RWPE1 (cell line): ENCODE results near the gene NR5A1.
A peak's percentile ranks its signal among the peaks of the same experiment; 100 is the strongest.

ENCODE experiments used
- CTCF ChIA-PET: fragments of 350-600 bp; sonication (Branson Sonifier 250); formaldehyde crosslinking; extraction: SDS; loops from one replicate; lab custom pipeline; 2021; lab: Yijun Ruan, JAX
- POLR2A ChIA-PET: fragments of 400-600 bp; formaldehyde crosslinking; extraction: SDS; loops from one replicate; lab custom pipeline; 2020; ENCODE audit warnings: antibody characterized with exemption; ENCODE audit not compliant: low non-redundant PET; lab: Yijun Ruan, JAX
- DNase-seq: peaks from one replicate; pipeline ENCODE4 v3.0.0; 2012; ENCODE audit warnings: low spot score
- H3K27ac ChIP-seq: fragments of 450-650 bp; 2 replicates; pipeline ENCODE4 v1.5.1; 2017
- CTCF ChIP-seq: fragments of 450-650 bp; conservative IDR thresholded peaks from 2 replicates; pipeline ENCODE4 v1.5.1; 2017; ENCODE audit warnings: low read depth, mild to moderate bottlenecking

Gene NR5A1

GRCh38 chr9:124482431-124483031 is 24.7 kb downstream of the NR5A1 start:
- ChIA-PET CTCF (no interaction called here), POLR2A (no interaction called here)
- no peak overlapping the region for H3K27ac ChIP-seq
- peak; percentile 67 for DNase-seq
- TF ChIP-seq CTCF: no peak

- no peak overlapping the region for H3K27ac ChIP-seq
- ChIA-PET POLR2A (no interaction called here), CTCF (interaction anchor here (1.1 to 1.4 kb wide), 2 partner anchors 17 to 63 kb away, joined by 3 to 4 read pairs; no protein-coding TSS in a partner anchor)
- DNase-seq: no peak
- no peak for TF ChIP-seq CTCF
Measured at GRCh38 chr9:124481115-124481514, 26.1 kb downstream of the NR5A1 start.

DNA sequence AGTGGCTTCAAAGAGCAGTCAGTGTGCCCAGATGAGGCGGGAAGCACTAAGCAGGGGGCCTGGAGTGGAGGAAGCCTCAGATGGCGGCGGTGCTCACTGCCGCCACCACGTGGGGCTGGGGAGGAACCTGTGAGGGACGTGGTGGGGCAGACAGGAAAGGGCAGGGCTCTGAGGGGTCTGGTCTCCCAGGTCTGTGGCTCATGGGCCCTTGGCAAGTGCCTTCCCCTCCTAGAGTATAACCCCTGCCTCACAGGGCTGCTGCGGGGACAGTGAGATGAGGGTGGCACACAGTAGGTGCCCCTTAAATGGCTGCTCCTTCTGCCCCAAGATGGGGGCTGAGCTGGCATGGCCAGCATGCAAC is 26.6 kb downstream of the NR5A1 start:
- TF ChIP-seq CTCF: no peak; the same call in 1 of the 2 replicates
- ChIA-PET POLR2A (no interaction called here), CTCF (interaction anchor here (0.6 to 1.4 kb wide), 4 partner anchors 18 to 1081 kb away, joined by 3 to 4 read pairs (median 3); no protein-coding TSS in a partner anchor)
- H3K27ac ChIP-seq: no peak overlapping the region
- peak; percentile 50 for DNase-seq

- no peak for DNase-seq
Measured at GRCh38 chr9:124479947-124480620, 27.1 kb downstream of the NR5A1 start.

DNA sequence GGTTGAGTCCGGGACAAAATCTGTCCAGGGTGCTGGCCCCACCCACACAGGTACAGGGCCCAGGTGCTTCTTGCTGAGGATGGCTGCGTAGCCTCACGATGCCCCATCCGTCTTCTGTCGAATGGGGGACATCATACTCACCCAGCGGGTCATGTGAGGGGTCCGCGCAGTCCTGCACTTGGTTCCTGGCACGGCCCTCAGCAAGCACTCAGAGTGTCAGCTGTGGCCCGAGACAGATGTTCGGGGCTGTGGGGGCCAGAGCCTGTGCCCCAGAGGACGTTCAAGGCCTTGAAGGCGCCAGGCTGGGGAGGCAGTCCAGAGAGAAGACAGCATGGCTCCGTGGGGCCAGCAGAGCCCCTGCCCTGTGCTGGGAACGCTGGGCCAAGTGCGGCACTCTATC is 27.8 kb downstream of the NR5A1 start:
- TF ChIP-seq CTCF: no peak
- POLR2A ChIA-PET: no interaction called here
- H3K27ac ChIP-seq: no peak overlapping the region
- DNase-seq: no peak
- CTCF ChIA-PET: interaction anchor here (0.7 to 1.9 kb wide), 2 partner anchors 63 to 1130 kb away, joined by 3 to 5 read pairs; no protein-coding TSS in a partner anchor

More at GRCh38 chr9:124479947-124480620, 27.1 kb downstream of the NR5A1 start:
- POLR2A ChIA-PET: no interaction called here
- H3K27ac ChIP-seq: no peak overlapping the region
- TF ChIP-seq CTCF: no peak
- CTCF ChIA-PET: interaction anchor here (0.6 to 1.4 kb wide), 3 partner anchors 61 to 1080 kb away, joined by 3 to 4 read pairs (median 3); no protein-coding TSS in a partner anchor

DNA sequence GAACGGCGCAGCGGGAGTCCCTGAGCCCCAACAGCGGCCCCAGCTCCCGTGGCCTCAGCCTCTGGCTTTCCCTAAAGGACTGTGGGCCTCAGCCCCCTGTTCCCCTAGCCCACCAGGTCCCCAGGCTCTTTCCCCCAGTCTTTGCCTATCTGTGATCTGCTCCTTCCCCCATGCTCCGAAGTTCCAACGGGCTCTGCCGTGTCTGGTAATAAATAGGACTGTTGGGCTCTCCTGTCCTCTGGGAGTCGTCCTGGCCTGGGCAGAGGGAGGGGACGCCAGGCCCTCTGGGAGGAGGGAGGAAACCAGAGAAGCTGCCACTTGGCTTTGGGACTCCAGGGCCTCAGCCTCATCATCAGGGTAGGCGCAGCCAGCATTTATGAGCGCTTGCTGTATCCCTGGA is 28.8 kb downstream of the NR5A1 start:
- no peak overlapping the region for H3K27ac ChIP-seq
- DNase-seq: no peak
- ChIA-PET CTCF (interaction anchor here (0.8 to 1.9 kb wide), 2 partner anchors 62 to 205 kb away, joined by 3 to 5 read pairs; no protein-coding TSS in a partner anchor), POLR2A (no interaction called here)
- no peak for TF ChIP-seq CTCF
